ENCODE data around the gene LONRF3.

The LONRF3 gene

DNA sequence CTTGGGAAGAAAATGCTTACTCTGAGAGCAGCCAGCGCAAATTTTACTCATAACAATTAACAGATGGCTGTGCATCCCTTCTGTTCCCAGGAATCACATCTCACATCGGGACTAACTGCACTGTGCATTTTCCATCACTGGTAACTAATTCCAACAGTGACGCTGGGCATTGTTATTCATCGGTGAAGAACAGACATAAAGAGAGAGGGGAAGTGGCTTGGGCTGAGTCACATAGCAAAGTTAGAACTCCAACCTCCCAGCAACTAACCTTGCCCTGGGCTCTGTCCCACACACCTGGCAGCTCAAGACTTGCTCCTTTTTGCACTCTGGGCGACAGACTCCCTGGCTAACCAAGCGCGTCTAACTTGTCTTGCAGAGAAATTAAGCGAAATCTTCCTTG, 6.4 kb upstream of the LONRF3 start:
- H3K27me3 ChIP-seq (replicated peaks; ENCODE audit: control insufficient read depth, insufficient read depth, low read length) = peaks cover 59% of the 10 kb centered on the region
- no peak for DNase-seq (ENCODE audit: low read depth)
- H3K9me3 ChIP-seq (ENCODE audit: control insufficient read depth, low read length) = no peaks in the 10 kb centered on the region
- H3K9ac ChIP-seq (ENCODE audit: low read length) = no peak overlapping the region
- H3K4me3 ChIP-seq (ENCODE audit: low read length) = no peak overlapping the region
- H3K4me1 ChIP-seq (ENCODE audit: control insufficient read depth, insufficient read depth, low read length) = no peaks in the 10 kb centered on the region
- no peaks in the 10 kb centered on the region for H3K36me3 ChIP-seq (ENCODE audit: control insufficient read depth, insufficient read depth, low read length, severe bottlenecking)

GRCh38 chrX:118971552-118971951, 2.9 kb upstream of the LONRF3 start:
- H3K27me3 ChIP-seq (replicated peaks; ENCODE audit: control insufficient read depth, insufficient read depth, low read length) = peaks cover 63% of the 10 kb centered on the region
- H3K36me3 ChIP-seq (ENCODE audit: control insufficient read depth, insufficient read depth, low read length, severe bottlenecking) = no peaks in the 10 kb centered on the region
- H3K4me1 ChIP-seq (ENCODE audit: control insufficient read depth, insufficient read depth, low read length) = peaks cover 6% of the 10 kb centered on the region
- no peaks in the 10 kb centered on the region for H3K9me3 ChIP-seq (ENCODE audit: control insufficient read depth, low read length)
- no peak overlapping the region for H3K4me3 ChIP-seq (ENCODE audit: low read length)
- DNase-seq (ENCODE audit: low read depth) = no peak
- H3K9ac ChIP-seq (ENCODE audit: low read length) = no peak overlapping the region

GRCh38 chrX:118973389-118974087, 880 bp upstream of the LONRF3 start:
- no peak overlapping the region for H3K9ac ChIP-seq (ENCODE audit: low read length)
- no peaks in the 10 kb centered on the region for H3K9me3 ChIP-seq (ENCODE audit: control insufficient read depth, low read length)
- no peaks in the 10 kb centered on the region for H3K36me3 ChIP-seq (ENCODE audit: control insufficient read depth, insufficient read depth, low read length, severe bottlenecking)
- no peak for DNase-seq (ENCODE audit: low read depth)
- H3K4me1 ChIP-seq (ENCODE audit: control insufficient read depth, insufficient read depth, low read length) = peaks cover 9% of the 10 kb centered on the region
- peaks cover 48% of the 10 kb centered on the region for H3K27me3 ChIP-seq (replicated peaks; ENCODE audit: control insufficient read depth, insufficient read depth, low read length)
- H3K4me3 ChIP-seq (ENCODE audit: low read length) = no peak overlapping the region

DNA sequence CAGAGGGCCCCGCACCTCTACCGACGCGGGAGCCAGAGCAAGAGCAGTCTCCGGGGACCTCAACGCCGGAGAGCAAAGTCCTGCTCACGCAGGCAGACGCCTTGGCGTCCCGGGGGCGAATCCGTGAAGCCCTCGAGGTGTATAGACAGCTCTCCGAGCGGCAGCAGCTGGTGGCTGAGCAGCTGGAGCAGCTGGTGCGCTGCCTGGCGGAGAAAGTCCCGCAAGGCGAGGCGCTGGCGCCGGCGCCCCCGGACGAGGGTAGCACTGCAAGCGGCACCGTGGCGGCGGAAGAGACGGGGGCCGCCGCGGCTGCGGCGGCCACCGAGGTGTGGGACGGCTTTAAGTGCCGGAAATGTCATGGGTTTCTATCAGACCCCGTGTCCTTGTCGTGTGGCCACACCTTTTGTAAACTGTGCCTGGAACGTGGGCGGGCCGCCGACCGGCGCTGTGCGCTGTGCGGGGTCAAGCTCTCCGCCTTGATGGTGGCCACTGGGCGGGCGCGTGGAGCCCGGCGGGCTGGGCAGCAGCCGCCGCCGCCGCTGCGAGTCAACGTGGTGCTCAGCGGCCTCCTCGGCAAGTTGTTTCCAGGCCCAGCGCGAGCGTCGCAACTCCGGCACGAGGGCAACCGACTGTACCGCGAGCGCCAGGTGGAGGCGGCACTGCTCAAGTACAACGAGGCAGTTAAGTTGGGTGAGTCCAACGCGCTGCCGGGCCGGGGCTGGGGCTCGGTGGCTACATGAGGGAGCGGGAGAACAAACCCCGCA, 672 bp downstream of the LONRF3 start:
- DNase-seq (ENCODE audit: low read depth) = peak; percentile 21
- Histone ChIP-seq H3K4me1 (ENCODE audit: control insufficient read depth, insufficient read depth, low read length) (peaks cover 9% of the 10 kb centered on the region), H3K36me3 (ENCODE audit: control insufficient read depth, insufficient read depth, low read length, severe bottlenecking) (no peaks in the 10 kb centered on the region), H3K4me3 (ENCODE audit: low read length) (peak overlapping the region; percentile 77), H3K9ac (ENCODE audit: low read length) (peak overlapping the region; percentile 63), H3K27me3 (replicated peaks; ENCODE audit: control insufficient read depth, insufficient read depth, low read length) (peaks cover 45% of the 10 kb centered on the region), H3K9me3 (ENCODE audit: control insufficient read depth, low read length) (no peaks in the 10 kb centered on the region)

GRCh38 chrX:118975831-118976598, 1.6 kb downstream of the LONRF3 start:
- Histone ChIP-seq H3K4me3 (ENCODE audit: low read length) (peak overlapping the region; percentile 77), H3K27me3 (replicated peaks; ENCODE audit: control insufficient read depth, insufficient read depth, low read length) (peaks cover 36% of the 10 kb centered on the region), H3K36me3 (ENCODE audit: control insufficient read depth, insufficient read depth, low read length, severe bottlenecking) (no peaks in the 10 kb centered on the region), H3K4me1 (ENCODE audit: control insufficient read depth, insufficient read depth, low read length) (peaks cover 9% of the 10 kb centered on the region), H3K9ac (ENCODE audit: low read length) (peak overlapping the region; percentile 42), H3K9me3 (ENCODE audit: control insufficient read depth, low read length) (no peaks in the 10 kb centered on the region)
- peak; percentile 46 for DNase-seq (ENCODE audit: low read depth)

DNA sequence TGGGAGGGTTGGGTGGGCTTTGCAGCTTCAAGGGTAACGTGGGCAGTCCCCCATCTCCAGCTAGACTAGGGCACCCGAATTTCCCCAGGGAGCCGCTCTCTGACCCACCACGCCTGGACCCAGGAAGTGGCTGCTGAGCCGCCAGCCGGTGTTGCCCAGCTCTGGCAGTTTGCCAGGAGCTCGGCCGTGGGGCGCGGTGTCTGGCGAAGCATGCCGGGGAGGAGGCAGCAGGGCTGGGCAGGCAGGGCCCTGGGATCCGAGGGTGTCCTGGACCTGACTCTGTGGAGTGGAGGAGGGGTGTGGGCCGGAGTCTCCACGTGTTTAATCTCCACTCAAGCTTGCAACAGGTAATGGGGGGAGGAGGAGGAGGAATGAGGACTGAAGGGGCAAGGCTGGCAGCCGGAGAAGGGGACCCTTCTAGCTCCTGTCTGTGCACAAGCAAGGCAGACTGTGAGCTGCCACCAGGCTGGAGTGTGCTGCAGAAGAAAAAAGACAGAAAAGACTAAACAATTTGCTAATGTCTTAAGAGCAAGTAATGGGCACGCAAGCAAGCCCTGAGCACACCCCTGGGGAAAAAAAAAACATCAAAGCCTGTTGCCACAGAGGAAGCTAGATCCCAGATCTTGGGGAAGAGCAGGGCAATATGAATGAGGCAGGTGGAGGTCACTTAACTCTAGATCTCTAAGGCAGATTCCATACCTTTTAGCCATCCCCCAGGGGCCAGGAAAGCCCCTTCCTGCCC, 2.4 kb downstream of the LONRF3 start:
- DNase-seq (ENCODE audit: low read depth) = peak; percentile 7
- Histone ChIP-seq H3K27me3 (replicated peaks; ENCODE audit: control insufficient read depth, insufficient read depth, low read length) (peaks cover 28% of the 10 kb centered on the region), H3K36me3 (ENCODE audit: control insufficient read depth, insufficient read depth, low read length, severe bottlenecking) (no peaks in the 10 kb centered on the region), H3K9ac (ENCODE audit: low read length) (peak overlapping the region; percentile 42), H3K4me3 (ENCODE audit: low read length) (peak overlapping the region; percentile 77), H3K9me3 (ENCODE audit: control insufficient read depth, low read length) (no peaks in the 10 kb centered on the region), H3K4me1 (ENCODE audit: control insufficient read depth, insufficient read depth, low read length) (peaks cover 9% of the 10 kb centered on the region)

GRCh38 chrX:118977424-118977823, 3.0 kb downstream of the LONRF3 start:
- Histone ChIP-seq H3K4me3 (ENCODE audit: low read length) (no peak overlapping the region), H3K9me3 (ENCODE audit: control insufficient read depth, low read length) (no peaks in the 10 kb centered on the region), H3K27me3 (replicated peaks; ENCODE audit: control insufficient read depth, insufficient read depth, low read length) (peaks cover 28% of the 10 kb centered on the region), H3K9ac (ENCODE audit: low read length) (no peak overlapping the region), H3K36me3 (ENCODE audit: control insufficient read depth, insufficient read depth, low read length, severe bottlenecking) (no peaks in the 10 kb centered on the region), H3K4me1 (ENCODE audit: control insufficient read depth, insufficient read depth, low read length) (peaks cover 9% of the 10 kb centered on the region)
- DNase-seq (ENCODE audit: low read depth) = no peak

GRCh38 chrX:118978451-118978850, 4.0 kb downstream of the LONRF3 start:
- peaks cover 23% of the 10 kb centered on the region for H3K27me3 ChIP-seq (replicated peaks; ENCODE audit: control insufficient read depth, insufficient read depth, low read length)

DNA sequence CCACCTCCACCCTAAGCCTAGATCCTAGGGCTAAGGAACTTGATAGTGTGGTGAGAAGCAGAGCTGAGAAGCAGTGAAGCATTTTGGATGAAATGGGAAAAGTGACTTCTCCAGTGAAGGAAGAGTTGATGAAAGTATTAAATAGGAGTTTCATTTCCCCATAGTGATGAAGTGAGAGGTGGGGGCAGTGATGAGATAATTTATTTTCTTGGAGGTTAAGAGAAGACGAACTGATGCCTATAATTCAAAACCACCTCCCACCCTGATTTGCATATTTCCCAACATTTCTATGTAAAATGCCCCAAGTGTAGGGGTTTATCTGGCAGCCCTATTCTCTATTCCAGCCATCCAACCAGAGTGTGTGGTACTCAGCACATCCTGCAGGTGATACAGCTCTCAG, 6.3 kb downstream of the LONRF3 start:
- Histone ChIP-seq H3K36me3 (ENCODE audit: control insufficient read depth, insufficient read depth, low read length, severe bottlenecking) (no peaks in the 10 kb centered on the region), H3K4me1 (ENCODE audit: control insufficient read depth, insufficient read depth, low read length) (peaks cover 3% of the 10 kb centered on the region), H3K27me3 (replicated peaks; ENCODE audit: control insufficient read depth, insufficient read depth, low read length) (peaks cover 34% of the 10 kb centered on the region), H3K9ac (ENCODE audit: low read length) (no peak overlapping the region), H3K9me3 (ENCODE audit: control insufficient read depth, low read length) (no peaks in the 10 kb centered on the region), H3K4me3 (ENCODE audit: low read length) (no peak overlapping the region)
- no peak for DNase-seq (ENCODE audit: low read depth)

More at GRCh38 chrX:118978451-118978850, 4.0 kb downstream of the LONRF3 start:
- Histone ChIP-seq H3K9me3 (ENCODE audit: control insufficient read depth, low read length) (no peaks in the 10 kb centered on the region), H3K36me3 (ENCODE audit: control insufficient read depth, insufficient read depth, low read length, severe bottlenecking) (no peaks in the 10 kb centered on the region), H3K4me1 (ENCODE audit: control insufficient read depth, insufficient read depth, low read length) (peaks cover 9% of the 10 kb centered on the region), H3K9ac (ENCODE audit: low read length) (no peak overlapping the region), H3K4me3 (ENCODE audit: low read length) (no peak overlapping the region)
- DNase-seq (ENCODE audit: low read depth) = no peak

GRCh38 chrX:118983513-118983912, 9.1 kb downstream of the LONRF3 start:
- Histone ChIP-seq H3K4me3 (ENCODE audit: low read length) (no peak overlapping the region), H3K27me3 (replicated peaks; ENCODE audit: control insufficient read depth, insufficient read depth, low read length) (peaks cover 34% of the 10 kb centered on the region), H3K9ac (ENCODE audit: low read length) (no peak overlapping the region), H3K4me1 (ENCODE audit: control insufficient read depth, insufficient read depth, low read length) (no peaks in the 10 kb centered on the region), H3K36me3 (ENCODE audit: control insufficient read depth, insufficient read depth, low read length, severe bottlenecking) (no peaks in the 10 kb centered on the region), H3K9me3 (ENCODE audit: control insufficient read depth, low read length) (no peaks in the 10 kb centered on the region)
- DNase-seq (ENCODE audit: low read depth) = no peak
